ENCODE measurements around the gene ZC2HC1B. TPM values are rescaled to one million over a fixed set of nuclear protein-coding genes. Genes with fewer than 3 reads are reported as not detected.

The ZC2HC1B gene
- total RNA-seq, 1 donor from 2014 or later, result not detected

- intact Hi-C loops (cut with micrococcal nuclease), result loop anchor here (10.0 kb wide), 1 partner anchor 1484 kb away; no protein-coding TSS in a partner anchor
Measured at GRCh38 chr6:143958839-143959399, 94.6 kb downstream of the ZC2HC1B start.

GRCh38 chr6:143959927-143960326 is 95.7 kb downstream of the ZC2HC1B start:
- intact Hi-C loops (cut with micrococcal nuclease), result loop anchor here (10.0 kb wide), 1 partner anchor 1485 kb away; no protein-coding TSS in a partner anchor

DNA sequence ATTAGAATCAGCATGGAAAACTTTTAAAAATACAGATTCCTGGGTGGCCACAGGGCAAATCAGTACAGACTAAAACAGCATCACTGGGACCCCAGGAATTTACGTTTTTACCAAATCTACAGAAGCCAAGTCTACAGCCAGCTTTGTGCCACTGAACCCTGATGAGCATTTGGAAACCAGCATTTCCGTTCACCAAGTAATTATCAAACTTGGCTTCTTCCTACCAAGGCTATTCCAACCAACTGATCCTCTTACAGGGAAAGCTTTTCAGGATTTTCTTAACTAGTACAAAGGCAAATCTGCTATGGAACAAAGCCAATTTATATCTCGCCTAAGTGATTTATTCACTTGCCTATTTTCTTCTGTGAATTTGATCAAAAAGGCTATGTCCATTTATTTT is 96.8 kb downstream of the ZC2HC1B start:
- intact Hi-C loops (cut with micrococcal nuclease), result no loop called here

DNA sequence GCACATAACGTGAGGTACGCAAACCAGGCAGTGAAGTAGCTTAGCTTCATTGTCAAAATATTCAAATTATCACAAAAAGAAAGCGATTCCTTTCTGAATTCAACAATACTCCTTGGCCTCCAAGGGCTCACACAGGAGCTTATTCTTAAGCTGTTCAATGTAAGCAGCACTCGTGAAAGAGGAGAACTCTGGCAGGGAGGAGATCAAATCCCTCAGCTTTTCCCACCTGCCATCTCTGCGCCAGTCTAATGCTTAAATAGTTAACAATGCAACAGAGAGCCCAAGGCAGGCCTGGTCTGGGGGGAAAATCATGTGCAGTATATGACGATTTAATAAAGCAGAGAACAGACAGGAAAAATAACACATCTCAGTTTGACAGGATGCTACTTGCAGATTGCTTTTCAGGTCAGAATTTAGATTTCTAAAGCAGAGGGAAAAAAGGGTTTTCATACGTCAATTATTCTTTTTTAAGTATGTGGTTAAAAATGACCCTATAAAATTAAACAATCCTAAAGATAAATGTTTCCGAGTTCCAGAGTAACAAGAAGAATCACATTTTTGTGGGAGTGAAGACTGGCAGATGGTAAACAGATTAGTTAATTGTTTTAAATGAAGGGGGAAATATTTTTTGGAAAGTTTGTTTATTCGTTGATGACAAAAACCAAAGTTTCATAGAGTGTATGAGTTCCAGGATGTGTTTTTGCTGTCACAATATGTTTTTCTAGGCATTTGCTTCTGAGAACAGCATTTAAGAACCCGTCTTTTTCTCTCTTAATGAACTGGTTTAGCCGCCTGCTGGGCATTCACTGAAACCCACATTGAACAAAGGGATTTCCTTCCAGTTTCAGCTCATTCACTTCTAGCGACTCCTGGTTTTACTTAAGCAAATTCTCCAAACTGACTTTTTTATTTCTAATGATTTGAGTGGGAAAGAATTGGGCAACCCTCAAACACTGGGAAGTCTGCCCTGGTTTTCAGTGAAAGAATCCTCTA is 97.9 kb downstream of the ZC2HC1B start:
- intact Hi-C loops (cut with micrococcal nuclease), result no loop called here

DNA sequence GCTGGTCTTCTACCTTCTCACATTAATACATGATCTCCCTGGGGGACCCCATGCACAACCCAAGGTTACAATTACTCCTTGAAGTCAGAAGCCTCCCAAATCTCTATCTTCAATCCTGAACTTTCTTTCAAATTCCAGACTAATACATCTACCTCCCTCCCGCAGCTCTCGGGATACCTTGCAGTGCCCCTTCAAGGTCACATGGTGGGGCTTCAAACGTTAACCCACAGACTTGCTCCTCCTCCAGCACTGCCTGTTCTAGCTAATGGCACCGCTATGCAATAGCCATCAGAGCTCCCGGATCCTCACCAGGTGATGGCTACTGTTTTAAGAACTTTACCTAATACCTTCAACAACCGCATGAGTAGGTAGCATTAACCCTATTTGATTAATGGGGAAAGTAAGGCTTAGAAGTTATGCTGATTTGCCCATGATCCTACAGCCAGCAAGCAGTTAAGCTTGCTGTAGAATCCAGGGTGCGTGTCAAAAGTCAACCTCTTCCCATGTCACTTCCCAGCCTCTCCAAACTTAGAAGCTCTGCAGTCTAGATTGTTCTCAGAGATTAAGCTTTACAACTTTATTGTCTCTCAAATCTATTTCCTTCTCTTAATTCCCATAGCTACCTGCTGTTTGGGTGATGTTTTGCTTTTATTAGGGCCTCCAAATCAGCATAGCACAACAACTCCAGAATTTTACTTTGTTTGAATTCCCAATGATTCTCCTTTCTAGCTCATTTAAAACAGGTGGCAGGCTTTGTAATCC is 99.1 kb downstream of the ZC2HC1B start:
- intact Hi-C loops (cut with micrococcal nuclease), result no loop called here

DNA sequence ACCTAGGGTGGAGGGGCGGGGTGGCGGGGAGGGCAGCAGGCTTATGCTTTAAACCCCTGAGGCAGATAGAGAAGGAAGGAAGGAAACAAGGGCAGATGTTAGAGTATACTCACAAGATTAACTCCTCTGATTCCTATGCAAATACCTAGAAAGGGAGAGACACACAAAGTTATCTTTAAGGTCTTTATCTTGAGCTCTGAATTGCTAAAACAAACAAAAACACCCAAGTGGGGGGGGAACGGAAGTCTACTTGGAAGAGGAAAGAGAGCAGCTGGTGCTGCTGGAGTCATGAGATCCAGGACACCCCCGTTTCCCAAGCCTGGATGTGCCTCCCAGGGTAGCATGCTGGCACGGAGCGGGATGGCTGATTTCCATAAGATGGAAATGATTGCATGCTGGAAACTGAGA is 100.4 kb downstream of the ZC2HC1B start:
- intact Hi-C loops (cut with micrococcal nuclease), result no loop called here

- intact Hi-C loops (cut with micrococcal nuclease), result no loop called here
Measured at GRCh38 chr6:143965503-143966171, 101.4 kb downstream of the ZC2HC1B start.

DNA sequence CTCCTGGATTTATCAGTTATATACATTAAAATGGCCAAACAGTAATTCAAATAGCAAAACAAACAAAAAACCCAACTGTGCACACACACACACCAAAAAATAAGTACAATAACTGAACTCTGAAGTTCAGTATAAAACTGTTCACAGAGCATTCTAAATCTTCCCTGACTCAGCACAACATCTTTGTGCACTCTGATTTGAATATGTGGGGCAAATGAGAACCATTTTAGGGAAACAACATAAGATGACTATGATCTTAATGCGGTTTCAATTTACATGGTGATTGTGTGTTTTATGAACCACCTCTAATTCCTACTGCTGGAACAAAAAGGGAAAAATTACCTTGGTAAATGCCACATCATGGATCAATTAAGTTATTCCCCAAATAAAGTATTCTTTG is 102.0 kb downstream of the ZC2HC1B start:
- intact Hi-C loops (cut with micrococcal nuclease), result no loop called here

DNA sequence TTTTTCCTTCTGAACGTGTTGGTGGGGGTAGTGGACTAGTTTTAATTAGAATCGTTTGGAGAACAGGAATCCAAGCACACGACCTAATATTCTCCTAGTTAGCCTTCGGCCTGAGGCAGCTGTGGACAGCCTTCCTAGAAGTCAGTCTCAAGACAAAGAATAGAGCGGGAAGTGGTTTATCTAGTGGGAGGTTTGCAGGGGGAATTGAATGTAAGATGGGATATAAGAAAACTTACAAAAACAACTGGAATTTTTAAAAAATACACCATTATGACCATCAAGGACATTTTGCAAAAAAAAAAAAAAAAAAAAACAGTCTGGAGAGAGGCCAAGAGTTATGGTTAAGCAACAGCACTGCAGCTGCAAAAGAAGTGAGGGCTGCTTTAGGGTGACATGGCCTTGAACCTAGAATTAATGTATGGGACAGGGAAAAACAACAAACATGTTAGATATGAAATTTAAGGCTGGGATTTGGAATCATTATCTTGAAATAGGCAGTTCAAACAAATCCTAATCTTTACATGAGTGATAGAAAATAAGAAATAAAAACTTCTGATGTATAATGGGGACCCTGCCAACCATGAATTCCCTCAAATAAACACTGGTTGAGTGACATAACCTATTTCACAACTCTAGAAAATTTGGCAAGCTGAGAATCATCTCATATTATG is 103.6 kb downstream of the ZC2HC1B start:
- intact Hi-C loops (cut with micrococcal nuclease), result no loop called here

- intact Hi-C loops (cut with micrococcal nuclease), result no loop called here
Measured at GRCh38 chr6:143969077-143969476, 104.8 kb downstream of the ZC2HC1B start.

DNA sequence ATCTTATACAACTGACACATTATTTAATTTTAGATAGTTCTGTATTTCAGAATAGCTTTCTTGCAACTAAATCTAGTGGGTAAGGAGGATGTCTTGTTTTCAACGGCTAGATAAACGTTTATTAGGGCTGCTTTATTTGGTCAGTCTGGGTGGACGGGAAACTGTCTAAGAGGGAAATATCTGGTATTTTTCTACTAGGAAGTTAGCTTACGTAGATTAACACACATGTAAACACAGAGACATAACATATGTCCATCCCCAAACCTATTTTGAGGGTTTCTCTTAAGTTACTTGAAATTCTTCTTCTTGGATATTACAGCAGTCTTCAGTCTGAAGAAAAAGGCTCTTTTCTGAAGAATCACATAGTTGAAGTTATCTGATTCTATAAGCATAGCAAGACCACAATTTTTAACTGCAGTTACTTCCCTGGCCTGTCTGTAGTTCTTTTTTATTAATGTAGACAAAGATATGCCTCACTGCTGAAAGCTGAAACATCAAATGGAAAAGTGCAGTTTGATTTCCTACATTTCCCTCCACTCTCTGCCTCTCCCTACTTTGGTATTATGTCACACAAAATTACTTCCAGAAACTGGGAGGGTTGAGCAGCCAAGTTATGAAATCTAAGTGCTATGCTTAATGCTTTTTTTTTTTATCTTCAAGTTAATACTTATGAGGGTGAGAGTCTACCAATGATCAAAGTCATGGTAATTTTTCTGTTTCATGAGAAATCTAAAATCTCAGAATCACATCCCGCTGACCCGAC is 106.4 kb downstream of the ZC2HC1B start:
- intact Hi-C loops (cut with micrococcal nuclease), result no loop called here

DNA sequence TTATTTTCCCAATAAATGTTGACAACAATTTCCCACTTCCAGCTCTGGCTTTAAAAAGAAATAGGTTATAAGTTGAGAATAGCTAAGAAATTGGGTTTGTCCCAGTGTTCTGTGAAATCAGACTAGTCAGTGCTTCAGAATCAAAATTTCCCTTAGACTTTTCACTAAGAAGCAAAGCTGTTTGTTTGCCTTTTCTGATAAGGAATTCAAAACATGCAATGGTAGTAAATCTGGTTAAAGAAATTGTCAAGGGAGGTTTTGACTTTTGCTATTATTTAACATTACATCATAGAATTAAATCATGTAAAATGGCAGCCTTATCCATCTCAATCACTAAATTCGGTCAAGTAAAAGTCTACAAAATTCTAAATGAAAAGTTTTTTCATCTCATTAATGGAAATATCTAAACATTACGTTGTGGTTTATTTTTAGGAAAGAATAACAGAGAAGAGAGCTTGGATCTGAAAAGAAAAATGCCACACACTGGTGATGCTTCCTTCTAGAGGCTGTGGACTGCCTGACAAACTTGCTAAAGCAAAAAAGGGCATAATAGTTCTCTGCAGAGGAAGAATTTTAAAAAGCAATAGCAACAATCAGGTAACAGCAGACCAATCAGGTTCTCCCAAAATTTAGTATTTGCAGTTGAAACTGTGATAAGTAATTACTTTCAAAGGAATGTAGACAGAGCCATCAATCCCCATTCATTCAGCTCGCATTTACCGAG is 107.4 kb downstream of the ZC2HC1B start:
- intact Hi-C loops (cut with micrococcal nuclease), result no loop called here

GRCh38 chr6:143973097-143973966 is 109.1 kb downstream of the ZC2HC1B start:
- intact Hi-C loops (cut with micrococcal nuclease), result no loop called here

- intact Hi-C loops (cut with micrococcal nuclease), result no loop called here
Measured at GRCh38 chr6:143974089-143974488, 109.8 kb downstream of the ZC2HC1B start.

DNA sequence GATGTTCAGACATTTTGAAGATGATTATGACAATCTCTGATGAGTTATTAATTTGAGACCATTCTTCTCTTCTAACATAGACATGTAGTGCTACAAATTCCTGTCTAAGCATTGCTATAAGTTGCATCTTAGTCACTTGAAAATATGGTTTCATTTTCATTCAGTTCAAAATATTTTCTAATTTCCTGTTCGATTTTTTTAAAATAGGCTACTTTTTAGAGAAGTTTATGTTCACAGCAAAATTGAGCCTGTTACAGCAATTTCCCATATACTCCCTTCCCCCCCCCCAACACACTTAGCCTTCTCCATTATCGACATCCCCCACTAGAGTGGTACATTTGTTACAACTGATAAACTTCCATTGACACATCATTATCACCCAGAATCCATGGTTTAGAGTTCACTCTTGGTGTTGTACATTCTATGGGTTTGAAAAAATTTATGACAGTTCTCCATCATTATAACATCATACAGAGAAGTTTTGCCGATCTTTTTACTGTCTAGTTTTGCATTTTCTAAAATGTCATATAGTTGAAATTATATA is 112.6 kb downstream of the ZC2HC1B start:
- intact Hi-C loops (cut with micrococcal nuclease), result no loop called here

- intact Hi-C loops (cut with micrococcal nuclease), result no loop called here
Measured at GRCh38 chr6:143980921-143981320, 116.6 kb downstream of the ZC2HC1B start.

- intact Hi-C loops (cut with micrococcal nuclease), result no loop called here
Measured at GRCh38 chr6:143982968-143983367, 118.7 kb downstream of the ZC2HC1B start.

DNA sequence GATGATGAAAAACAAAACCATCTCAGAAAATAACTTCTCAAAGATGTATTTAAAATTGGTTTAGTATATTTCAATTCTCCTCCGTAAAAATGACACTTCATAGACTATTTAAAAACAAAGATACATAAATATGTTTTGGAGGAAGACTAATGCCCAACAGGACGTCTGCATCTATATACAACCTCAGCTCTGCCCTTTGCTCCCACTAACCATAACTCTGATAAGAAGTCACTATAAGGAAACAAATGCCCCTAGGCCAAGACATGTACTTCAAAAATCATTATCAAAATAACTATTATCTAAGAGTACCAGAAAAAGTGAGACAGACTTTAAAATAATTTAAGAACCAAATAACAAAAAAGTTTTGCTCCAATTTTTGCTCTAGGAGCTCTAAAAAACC is 120.4 kb downstream of the ZC2HC1B start:
- intact Hi-C loops (cut with micrococcal nuclease), result no loop called here

Measured in T-helper 1 cell treated with Interleukin-12 subunit alpha and Interleukin-12 subunit beta and Interleukin-4 antibody, amounts not matched to agents 30 ng/mL and 1 ng/mL, for 36 hours (primary cell).